Thyroid gland (tissue), 4 donors: Measurements from ENCODE around the gene DNMT3A. TPM values are rescaled to one million over a fixed set of nuclear protein-coding genes. Genes with fewer than 3 reads are reported as not detected.

ENCODE experiments used
- DNase-seq, 2 donors: peaks; one replicate each; pipeline ENCODE4 v3.0.0-alpha.2; 2019
- H3K27ac ChIP-seq, 3 donors: fragments of 200-600 bp; sonication (generic); 1 replicate in 2 of 3; 2 replicates in 1 of 3; pipeline ENCODE4 v1.5.1; 2016 to 2019; ENCODE audit warnings: mild to moderate bottlenecking in 1 of 3, moderate library complexity in 1 of 3
- H3K27me3 ChIP-seq: fragments of 200-600 bp; sonication (generic); one replicate; pipeline ENCODE4 v1.5.1; 2019
- H3K36me3 ChIP-seq, 2 donors: fragments of 200-600 bp; sonication (generic); one replicate each; pipeline ENCODE4 v1.5.1; 2016 to 2019
- H3K4me1 ChIP-seq, 2 donors: fragments of 200-600 bp; sonication (generic); one replicate each; pipeline ENCODE4 v1.5.1; 2017 to 2019
- H3K4me3 ChIP-seq, 3 donors: fragments of 200-600 bp; sonication (generic); replicated peaks in 1 of 3; 1 replicate in 2 of 3; 2 replicates in 1 of 3; pipeline ENCODE4 v1.5.1; 2016; ENCODE audit warnings: mild to moderate bottlenecking in 1 of 3
- H3K9me3 ChIP-seq: fragments of 200-600 bp; sonication (generic); one replicate; pipeline ENCODE4 v1.5.1; 2017
- CTCF ChIP-seq, 6 experiments: fragments of 200-600 bp in 3 of 6; fragments of 450-650 bp in 3 of 6; sonication (generic) in 3 of 6; IDR thresholded peaks; one replicate each; pipeline ENCODE4 v1.5.1; 2016 to 2019; ENCODE audit warnings: antibody characterized with exemption in 6 of 6, mild to moderate bottlenecking in 2 of 6, inconsistent platforms in 1 of 6, moderate library complexity in 1 of 6
- POLR2A ChIP-seq, 2 donors: fragments of 450-650 bp; IDR thresholded peaks; one replicate each; pipeline ENCODE4 v1.6.1; 2017; ENCODE audit warnings: antibody characterized with exemption in 2 of 2, mild to moderate bottlenecking in 2 of 2, moderate library complexity in 1 of 2
- WGBS, 2 donors: methylation state at CpG; one replicate each; pipeline ENCODE4 v1.1.5; 2017; 5-methylcytosine and 5-hydroxymethylcytosine counted together
- intact Hi-C: fragments of 100-400 bp; cut with DNase I; formaldehyde crosslinking; loops from one replicate; pipeline ENCODE4 v1.15.1; 2023
- total RNA-seq, 4 donors: library from RNA; depleted of rRNA; stranded (reverse); fragments of >200 nt; gene quantifications; one replicate each; pipeline ENCODE4 v1.2.3, GENCODE V29; 2016

The DNMT3A gene
- total RNA-seq, 4 donors from 2014 or later, result 17.3 to 40.9 (median 18.8) TPM

- no peak for TF ChIP-seq POLR2A (IDR thresholded peaks at IDR 0.05)
- no peak for TF ChIP-seq CTCF (IDR thresholded peaks at IDR 0.05)
These were observed 27.7 kb upstream of the DNMT3A start for GRCh38 chr2:25369439-25369838.

GRCh38 chr2:25368660-25369059 is 26.9 kb upstream of the DNMT3A start:
- Histone ChIP-seq H3K4me3 (no peak overlapping the region), H3K27me3 (no peaks in the 10 kb centered on the region), H3K9me3 (no peaks in the 10 kb centered on the region), H3K36me3 (no peaks in the 10 kb centered on the region), H3K27ac (no peak overlapping the region), H3K4me1 (peaks cover 8 to 9% of the 10 kb centered on the region in 2 donors)
- TF ChIP-seq POLR2A (IDR thresholded peaks at IDR 0.05) (no peak), CTCF (IDR thresholded peaks at IDR 0.05) (no peak)
- DNase-seq, result no peak
- WGBS, 2 donors, result 65 to 72% methylated on average over 4 of the region's 4 CpGs
- intact Hi-C loops, result no loop called here

More at GRCh38 chr2:25369439-25369838, 27.7 kb upstream of the DNMT3A start:
- Histone ChIP-seq H3K4me1 (peaks cover 8 to 12% of the 10 kb centered on the region in 2 donors), H3K27ac (no peak overlapping the region), H3K36me3 (no peaks in the 10 kb centered on the region), H3K4me3 (no peak overlapping the region), H3K9me3 (no peaks in the 10 kb centered on the region), H3K27me3 (no peaks in the 10 kb centered on the region)
- WGBS, 2 donors, result 57 to 83% methylated on average over 4 of the region's 4 CpGs
- intact Hi-C loops, result no loop called here
- no peak for DNase-seq

- H3K27ac ChIP-seq, result no peak overlapping the region
- intact Hi-C loops, result no loop called here
- WGBS, 2 donors, result 72 to 78% methylated on average over 9 of the region's 9 CpGs
- H3K27me3 ChIP-seq, result no peaks in the 10 kb centered on the region
- no peaks in the 10 kb centered on the region for H3K4me1 ChIP-seq
- DNase-seq, result no peak
- no peaks in the 10 kb centered on the region for H3K9me3 ChIP-seq
- TF ChIP-seq CTCF (IDR thresholded peaks at IDR 0.05) (no peak), POLR2A (IDR thresholded peaks at IDR 0.05) (no peak)
- no peak overlapping the region for H3K4me3 ChIP-seq
- no peaks in the 10 kb centered on the region for H3K36me3 ChIP-seq
These were observed 25.6 kb upstream of the DNMT3A start for GRCh38 chr2:25367296-25367695.

- no peak for DNase-seq
- H3K4me3 ChIP-seq, result no peak overlapping the region
- H3K9me3 ChIP-seq, result no peaks in the 10 kb centered on the region
- peaks cover 0 to 2% of the 10 kb centered on the region in 2 donors for H3K4me1 ChIP-seq
- no peak overlapping the region for H3K27ac ChIP-seq
- intact Hi-C loops, result no loop called here
- no peaks in the 10 kb centered on the region for H3K36me3 ChIP-seq
- TF ChIP-seq POLR2A (IDR thresholded peaks at IDR 0.05) (no peak), CTCF (IDR thresholded peaks at IDR 0.05) (no peak)
- H3K27me3 ChIP-seq, result no peaks in the 10 kb centered on the region
- WGBS, 2 donors, result 88 to 91% methylated on average over 4 of the region's 4 CpGs
These were observed 24.9 kb upstream of the DNMT3A start for GRCh38 chr2:25366629-25367028.

GRCh38 chr2:25365241-25365640 is 23.5 kb upstream of the DNMT3A start:
- intact Hi-C loops, result no loop called here
- Histone ChIP-seq H3K9me3 (no peaks in the 10 kb centered on the region), H3K36me3 (no peaks in the 10 kb centered on the region), H3K27me3 (no peaks in the 10 kb centered on the region), H3K4me3 (no peak overlapping the region), H3K27ac (no peak overlapping the region), H3K4me1 (peaks cover 0 to 6% of the 10 kb centered on the region in 2 donors)
- WGBS, 2 donors, result 47 to 50% methylated on average over 5 of the region's 5 CpGs
- TF ChIP-seq CTCF (IDR thresholded peaks at IDR 0.05) (no peak), POLR2A (IDR thresholded peaks at IDR 0.05) (no peak)
- no peak for DNase-seq
